SK-N-DZ (cell line): ENCODE results near the gene IQCM.
"Not testable (repeated sequence)": the region's sequence is repeated elsewhere in the genome, so short reads cannot be mapped to it uniquely, and the experiment has no call there.

ENCODE experiments used
- DNase-seq: peaks from one replicate; pipeline ENCODE4 v3.0.0-alpha.2; 2015; ENCODE audit warnings: low spot score

The IQCM gene

GRCh38 chr4:149465955-149466354, 349.7 kb downstream of the IQCM start:
- DNase-seq, result no peak

GRCh38 chr4:149443537-149443936, 372.1 kb downstream of the IQCM start:
- no peak for DNase-seq

- no peak for DNase-seq
Observed at GRCh38 chr4:149441338-149441737, 374.3 kb downstream of the IQCM start.

GRCh38 chr4:149426461-149426860, 389.2 kb downstream of the IQCM start:
- no peak for DNase-seq

GRCh38 chr4:149409555-149409962, 406.1 kb downstream of the IQCM start:
- no peak for DNase-seq

GRCh38 chr4:149409146-149409545, 406.5 kb downstream of the IQCM start:
- DNase-seq, result no peak

- DNase-seq, result no peak
Observed at GRCh38 chr4:149404143-149404542, 411.5 kb downstream of the IQCM start.

GRCh38 chr4:149403081-149403480, 412.6 kb downstream of the IQCM start:
- DNase-seq, result no peak

- DNase-seq, result no peak
Observed at GRCh38 chr4:149398993-149399392, 416.6 kb downstream of the IQCM start.

- peak; percentile 31 for DNase-seq
Observed at GRCh38 chr4:149370785-149371420, 444.7 kb downstream of the IQCM start.

- no peak for DNase-seq
Observed at GRCh38 chr4:149370002-149370401, 445.6 kb downstream of the IQCM start.

GRCh38 chr4:149353241-149353640, 462.4 kb downstream of the IQCM start:
- no peak for DNase-seq

GRCh38 chr4:149349541-149349940, 466.1 kb downstream of the IQCM start:
- no peak for DNase-seq

- no peak for DNase-seq
Observed at GRCh38 chr4:149347139-149347538, 468.5 kb downstream of the IQCM start.

- no peak for DNase-seq
Observed at GRCh38 chr4:149345424-149345823, 470.2 kb downstream of the IQCM start.

- DNase-seq, result no peak
Observed at GRCh38 chr4:149344436-149344835, 471.2 kb downstream of the IQCM start.

- DNase-seq, result no peak
Observed at GRCh38 chr4:149343614-149344013, 472.0 kb downstream of the IQCM start.

GRCh38 chr4:149341117-149341516, 474.5 kb downstream of the IQCM start:
- DNase-seq, result not testable (repeated sequence)

GRCh38 chr4:149328161-149328560, 487.5 kb downstream of the IQCM start:
- no peak for DNase-seq

GRCh38 chr4:149322203-149322602, 493.4 kb downstream of the IQCM start:
- no peak for DNase-seq

GRCh38 chr4:149321438-149321837, 494.2 kb downstream of the IQCM start:
- no peak for DNase-seq

- DNase-seq, result no peak
Observed at GRCh38 chr4:149311076-149311475, 504.6 kb downstream of the IQCM start.

GRCh38 chr4:149306537-149306936, 509.1 kb downstream of the IQCM start:
- DNase-seq, result no peak
